Caco-2 (cell line): ENCODE results near the gene NNT. TPM values are rescaled to one million over a fixed set of nuclear protein-coding genes. Genes with fewer than 3 reads are reported as not detected.
"Not testable (repeated sequence)": the region's sequence is repeated elsewhere in the genome, so short reads cannot be mapped to it uniquely, and the experiment has no call there.

Experiments used
- BruUV-seq: library from RNA; stranded (reverse); fragments of 400-500 nt; replicated peaks from 2 replicates; lab custom pipeline; 2021; lab: Mats Ljungman, UMichigan
- CTCF ChIA-PET: fragments of 300-600 bp; sonication (Branson Sonifier 250); formaldehyde crosslinking; loops from one replicate; lab custom pipeline; 2022; ENCODE audit warnings: antibody characterized with exemption; lab: Charles Lee
- POLR2A ChIA-PET: fragments of 300-600 bp; sonication (Branson Sonifier 250); formaldehyde crosslinking; loops from one replicate; lab custom pipeline; 2022; ENCODE audit warnings: antibody characterized with exemption; lab: Charles Lee
- DNase-seq, 2 experiments: peaks; one replicate each; pipeline versions ENCODE4 v3.0.0 to v3.0.0-alpha.2; 2020 to 2022
- H3K27me3 ChIP-seq: replicated peaks from 2 replicates; pipeline ENCODE4 v1.6.0; 2011; ENCODE audit warnings: low read length; ENCODE audit not compliant: control insufficient read depth, insufficient read depth
- H3K36me3 ChIP-seq: 2 replicates; pipeline ENCODE4 v1.5.1; 2011; ENCODE audit warnings: low read length; ENCODE audit not compliant: control insufficient read depth, insufficient read depth
- H3K4me1 ChIP-seq: fragments of 250-450 bp; sonication (Bioruptor Pico); 2 replicates; pipeline ENCODE4 v1.5.1; 2020; ENCODE audit warnings: mild to moderate bottlenecking
- H3K4me3 ChIP-seq: 2 replicates; pipeline ENCODE4 v1.5.1; 2011; ENCODE audit warnings: low read depth, mild to moderate bottlenecking, control low read depth, low read length
- H3K9me3 ChIP-seq: fragments of 250-450 bp; sonication (Bioruptor Pico); 2 replicates; pipeline ENCODE4 v1.5.1; 2020; ENCODE audit warnings: mild to moderate bottlenecking, moderate library complexity
- H3K27ac Mint-ChIP-seq: one replicate; pipeline ENCODE4 v1.8.0; 2022; ENCODE audit warnings: mixed read lengths; ENCODE audit not compliant: unreplicated experiment
- H3K27me3 Mint-ChIP-seq: one replicate; pipeline ENCODE4 v1.8.0; 2022; ENCODE audit warnings: mixed read lengths; ENCODE audit not compliant: insufficient read depth, unreplicated experiment
- H3K36me3 Mint-ChIP-seq: one replicate; pipeline ENCODE4 v1.8.0; 2022; ENCODE audit warnings: mild to moderate bottlenecking, mixed read lengths; ENCODE audit not compliant: insufficient read depth, unreplicated experiment
- H3K4me1 Mint-ChIP-seq: one replicate; pipeline ENCODE4 v1.8.0; 2022; ENCODE audit warnings: low read depth, mixed read lengths; ENCODE audit not compliant: unreplicated experiment
- H3K4me3 Mint-ChIP-seq: one replicate; pipeline ENCODE4 v1.8.0; 2022; ENCODE audit warnings: mild to moderate bottlenecking, moderate library complexity, mixed read lengths; ENCODE audit not compliant: unreplicated experiment
- H3K9me3 Mint-ChIP-seq: one replicate; pipeline ENCODE4 v1.8.0; 2022; ENCODE audit warnings: mixed read lengths; ENCODE audit not compliant: unreplicated experiment
- intact Hi-C: fragments of 100-400 bp; cut with micrococcal nuclease; formaldehyde crosslinking; loops from one replicate; pipeline ENCODE4 v1.10.0; 2022; ENCODE audit not compliant: unreplicated experiment
- total RNA-seq: library from RNA; stranded (reverse); gene quantifications from 2 replicates; pipeline ENCODE4 v1.2.3, GENCODE V29; 2022
- TF ChIP-seq, protein P1 (sequence below), 2 experiments: fragments of 200-600 bp in 1 of 2; IDR thresholded peaks; 1 replicate in 1 of 2; 2 replicates in 1 of 2; pipeline versions ENCODE4 v1.5.1 to v1.8.0; 2011 to 2022; ENCODE audit warnings: antibody characterized with exemption in 1 of 2, control low read depth in 1 of 2, inconsistent platforms in 1 of 2, low read depth in 1 of 2, low read length in 1 of 2, mild to moderate bottlenecking in 1 of 2, moderate library complexity in 1 of 2; ENCODE audit not compliant: insufficient read depth in 1 of 2, severe bottlenecking in 1 of 2, unreplicated experiment in 1 of 2

The NNT gene
- total RNA-seq, 1 experiment from 2014 or later: 44.8 TPM

DNA sequence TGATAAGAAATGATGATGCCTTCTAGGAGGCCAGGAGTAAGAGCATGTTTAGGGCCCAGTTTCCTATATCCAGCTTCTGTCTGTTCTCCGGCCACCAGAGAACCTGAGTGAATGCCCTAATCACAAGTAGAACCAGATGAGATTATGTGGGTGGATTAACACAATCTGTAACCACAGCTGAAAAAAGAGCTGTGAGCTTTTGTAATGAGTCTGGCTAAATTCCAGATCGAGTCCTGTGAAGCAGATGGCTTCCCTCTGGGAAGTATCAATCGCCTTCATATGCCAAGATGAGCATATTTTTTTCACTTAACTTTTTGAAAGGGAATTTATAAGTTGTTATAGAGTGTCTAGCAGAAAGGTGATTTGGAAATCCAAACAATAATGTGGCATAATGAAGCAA lies 99.8 kb downstream of the NNT start:
- H3K4me1 ChIP-seq: no peaks in the 10 kb centered on the region
- POLR2A ChIA-PET: no interaction called here
- TF ChIP-seq, protein P1, sequence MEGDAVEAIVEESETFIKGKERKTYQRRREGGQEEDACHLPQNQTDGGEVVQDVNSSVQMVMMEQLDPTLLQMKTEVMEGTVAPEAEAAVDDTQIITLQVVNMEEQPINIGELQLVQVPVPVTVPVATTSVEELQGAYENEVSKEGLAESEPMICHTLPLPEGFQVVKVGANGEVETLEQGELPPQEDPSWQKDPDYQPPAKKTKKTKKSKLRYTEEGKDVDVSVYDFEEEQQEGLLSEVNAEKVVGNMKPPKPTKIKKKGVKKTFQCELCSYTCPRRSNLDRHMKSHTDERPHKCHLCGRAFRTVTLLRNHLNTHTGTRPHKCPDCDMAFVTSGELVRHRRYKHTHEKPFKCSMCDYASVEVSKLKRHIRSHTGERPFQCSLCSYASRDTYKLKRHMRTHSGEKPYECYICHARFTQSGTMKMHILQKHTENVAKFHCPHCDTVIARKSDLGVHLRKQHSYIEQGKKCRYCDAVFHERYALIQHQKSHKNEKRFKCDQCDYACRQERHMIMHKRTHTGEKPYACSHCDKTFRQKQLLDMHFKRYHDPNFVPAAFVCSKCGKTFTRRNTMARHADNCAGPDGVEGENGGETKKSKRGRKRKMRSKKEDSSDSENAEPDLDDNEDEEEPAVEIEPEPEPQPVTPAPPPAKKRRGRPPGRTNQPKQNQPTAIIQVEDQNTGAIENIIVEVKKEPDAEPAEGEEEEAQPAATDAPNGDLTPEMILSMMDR (IDR thresholded peaks at IDR 0.05; ENCODE audit: insufficient read depth in 1 of 2, low read depth in 1 of 2, low read length in 1 of 2, severe bottlenecking in 1 of 2, unreplicated experiment in 1 of 2): no peak
- CTCF ChIA-PET: no interaction called here
- H3K9me3 Mint-ChIP-seq: no peaks in the 10 kb centered on the region
- no peaks in the 10 kb centered on the region for H3K27me3 ChIP-seq
- H3K4me1 Mint-ChIP-seq: no peaks in the 10 kb centered on the region
- BruUV-seq: no TSS peak
- no peak overlapping the region for H3K4me3 Mint-ChIP-seq
- no peaks in the 10 kb centered on the region for H3K9me3 ChIP-seq
- no peaks in the 10 kb centered on the region for H3K36me3 Mint-ChIP-seq
- intact Hi-C loops: no loop called here
- DNase-seq: no peak
- H3K36me3 ChIP-seq: no peaks in the 10 kb centered on the region
- H3K4me3 ChIP-seq: no peak overlapping the region
- H3K27ac Mint-ChIP-seq: no peak overlapping the region
- no peaks in the 10 kb centered on the region for H3K27me3 Mint-ChIP-seq

DNA sequence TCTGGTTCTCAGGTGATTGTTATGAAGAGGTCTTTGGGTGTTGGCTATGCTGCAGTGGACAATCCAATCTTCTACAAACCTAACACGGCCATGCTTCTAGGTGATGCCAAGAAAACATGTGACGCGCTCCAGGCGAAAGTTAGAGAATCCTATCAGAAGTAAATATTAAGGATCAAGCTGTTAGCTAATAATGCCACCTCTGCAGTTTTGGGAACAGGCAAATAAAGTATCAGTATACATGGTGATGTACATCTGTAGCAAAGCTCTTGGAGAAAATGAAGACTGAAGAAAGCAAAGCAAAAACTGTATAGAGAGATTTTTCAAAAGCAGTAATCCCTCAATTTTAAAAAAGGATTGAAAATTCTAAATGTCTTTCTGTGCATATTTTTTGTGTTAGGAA lies 101.3 kb downstream of the NNT start:
- BruUV-seq: no TSS peak
- no peak overlapping the region for H3K4me3 Mint-ChIP-seq
- no peaks in the 10 kb centered on the region for H3K9me3 Mint-ChIP-seq
- no peaks in the 10 kb centered on the region for H3K9me3 ChIP-seq
- intact Hi-C loops: no loop called here
- no peaks in the 10 kb centered on the region for H3K27me3 Mint-ChIP-seq
- no peaks in the 10 kb centered on the region for H3K4me1 ChIP-seq
- no peak for DNase-seq
- no peak overlapping the region for H3K4me3 ChIP-seq
- H3K4me1 Mint-ChIP-seq: no peaks in the 10 kb centered on the region
- ChIA-PET CTCF (no interaction called here), POLR2A (no interaction called here)
- TF ChIP-seq, protein P1 (IDR thresholded peaks at IDR 0.05; ENCODE audit: insufficient read depth in 1 of 2, low read depth in 1 of 2, low read length in 1 of 2, severe bottlenecking in 1 of 2, unreplicated experiment in 1 of 2): no peak
- H3K27me3 ChIP-seq: no peaks in the 10 kb centered on the region
- no peaks in the 10 kb centered on the region for H3K36me3 Mint-ChIP-seq
- H3K36me3 ChIP-seq: no peaks in the 10 kb centered on the region
- H3K27ac Mint-ChIP-seq: no peak overlapping the region

DNA sequence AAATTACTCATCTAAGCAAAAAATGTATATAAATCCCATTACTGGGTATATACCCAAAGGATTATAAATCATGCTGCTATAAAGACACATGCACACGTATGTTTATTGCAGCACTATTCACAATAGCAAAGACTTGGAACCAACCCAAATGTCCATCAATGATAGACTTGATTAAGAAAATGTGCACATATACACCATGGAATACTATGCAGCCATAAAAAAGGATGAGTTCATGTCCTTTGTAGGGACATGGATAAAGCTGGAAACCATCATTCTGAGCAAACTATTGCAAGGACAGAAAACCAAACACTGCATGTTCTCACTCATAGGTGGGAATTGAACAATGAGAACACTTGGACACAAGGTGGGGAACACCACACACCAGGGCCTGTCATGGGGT lies 103.6 kb downstream of the NNT start:
- H3K36me3 Mint-ChIP-seq, H3K4me3 ChIP-seq, BruUV-seq, H3K36me3 ChIP-seq, H3K27me3 ChIP-seq, POLR2A ChIA-PET, H3K4me1 ChIP-seq, CTCF ChIA-PET, H3K9me3 Mint-ChIP-seq, H3K27me3 Mint-ChIP-seq, intact Hi-C loops, H3K9me3 ChIP-seq, H3K27ac Mint-ChIP-seq, H3K4me3 Mint-ChIP-seq, DNase-seq: not testable (repeated sequence)
- H3K4me1 Mint-ChIP-seq: peaks cover 10% of the 10 kb centered on the region

DNA sequence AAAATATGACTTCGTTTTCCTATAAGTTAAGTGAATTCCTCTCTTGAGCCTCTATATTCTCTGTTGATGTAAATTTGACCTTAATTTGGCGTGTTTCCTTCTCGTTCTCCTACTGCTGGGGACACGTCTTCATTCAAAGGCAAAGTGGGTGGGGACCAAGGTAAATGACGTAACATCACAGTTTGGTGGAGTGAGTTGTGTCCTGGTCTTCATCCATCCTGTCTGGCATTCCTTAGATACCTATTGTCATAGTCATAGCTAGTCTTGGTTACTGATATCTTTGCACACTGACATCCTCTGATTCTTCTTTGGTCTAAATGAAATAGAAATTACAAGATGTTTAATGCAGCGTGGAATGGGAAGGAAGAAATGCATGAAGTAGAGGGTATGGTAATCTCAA lies 108.5 kb downstream of the NNT start:
- H3K36me3 ChIP-seq: no peaks in the 10 kb centered on the region
- intact Hi-C loops: no loop called here
- H3K4me3 ChIP-seq: no peak overlapping the region
- H3K27ac Mint-ChIP-seq: peak overlapping the region; percentile 31
- H3K4me1 ChIP-seq: peaks cover 6% of the 10 kb centered on the region; the same call in 1 of the 2 replicates
- H3K4me1 Mint-ChIP-seq: peaks cover 14% of the 10 kb centered on the region
- TF ChIP-seq, protein P1 (IDR thresholded peaks at IDR 0.05; ENCODE audit: insufficient read depth in 1 of 2, low read depth in 1 of 2, low read length in 1 of 2, severe bottlenecking in 1 of 2, unreplicated experiment in 1 of 2): no peak
- no peaks in the 10 kb centered on the region for H3K27me3 Mint-ChIP-seq
- H3K4me3 Mint-ChIP-seq: peak overlapping the region; percentile 3
- H3K27me3 ChIP-seq: no peaks in the 10 kb centered on the region
- CTCF ChIA-PET: no interaction called here
- BruUV-seq: no TSS peak
- no peaks in the 10 kb centered on the region for H3K9me3 Mint-ChIP-seq
- H3K9me3 ChIP-seq: no peaks in the 10 kb centered on the region
- POLR2A ChIA-PET: no interaction called here
- H3K36me3 Mint-ChIP-seq: no peaks in the 10 kb centered on the region
- peak in 1 of 2 experiments; percentile 35 for DNase-seq
